Measurements from ENCODE around the gene TMEM187.

DNA sequence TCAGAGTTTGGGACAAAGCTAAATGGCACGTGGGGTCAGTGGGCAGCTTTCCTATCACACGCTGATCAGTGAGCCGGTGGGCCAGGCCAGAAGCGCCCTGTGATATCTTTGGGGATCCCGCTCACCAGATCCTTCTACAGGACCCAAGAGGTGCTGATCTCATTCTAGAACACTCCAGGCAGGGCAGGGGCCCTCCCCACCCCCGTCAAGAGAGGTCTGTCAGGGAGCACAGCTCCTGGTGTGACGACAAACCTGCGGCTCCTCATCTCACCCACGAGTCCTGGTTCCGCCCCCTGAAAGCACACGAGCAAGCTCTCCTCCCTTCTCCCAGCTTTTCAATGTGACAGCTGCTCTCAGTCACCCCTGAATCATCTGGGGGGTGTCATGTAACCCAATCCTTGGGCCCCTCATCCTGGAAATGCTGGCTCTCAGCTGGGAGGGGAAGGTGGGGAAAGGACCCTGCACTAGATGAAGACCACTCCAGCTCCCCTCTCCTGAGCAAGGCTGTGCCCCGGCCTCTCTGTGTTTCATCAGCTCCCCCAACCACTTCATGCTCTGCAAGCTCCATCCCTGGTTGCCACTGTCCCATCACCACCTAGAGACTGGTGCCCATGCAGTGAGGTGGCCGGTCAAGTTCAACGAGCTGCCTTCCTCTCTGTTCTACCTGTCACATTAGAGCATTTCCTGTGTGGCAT, 5.6 kb upstream of the TMEM187 start:
- TF ChIP-seq, protein P1, sequence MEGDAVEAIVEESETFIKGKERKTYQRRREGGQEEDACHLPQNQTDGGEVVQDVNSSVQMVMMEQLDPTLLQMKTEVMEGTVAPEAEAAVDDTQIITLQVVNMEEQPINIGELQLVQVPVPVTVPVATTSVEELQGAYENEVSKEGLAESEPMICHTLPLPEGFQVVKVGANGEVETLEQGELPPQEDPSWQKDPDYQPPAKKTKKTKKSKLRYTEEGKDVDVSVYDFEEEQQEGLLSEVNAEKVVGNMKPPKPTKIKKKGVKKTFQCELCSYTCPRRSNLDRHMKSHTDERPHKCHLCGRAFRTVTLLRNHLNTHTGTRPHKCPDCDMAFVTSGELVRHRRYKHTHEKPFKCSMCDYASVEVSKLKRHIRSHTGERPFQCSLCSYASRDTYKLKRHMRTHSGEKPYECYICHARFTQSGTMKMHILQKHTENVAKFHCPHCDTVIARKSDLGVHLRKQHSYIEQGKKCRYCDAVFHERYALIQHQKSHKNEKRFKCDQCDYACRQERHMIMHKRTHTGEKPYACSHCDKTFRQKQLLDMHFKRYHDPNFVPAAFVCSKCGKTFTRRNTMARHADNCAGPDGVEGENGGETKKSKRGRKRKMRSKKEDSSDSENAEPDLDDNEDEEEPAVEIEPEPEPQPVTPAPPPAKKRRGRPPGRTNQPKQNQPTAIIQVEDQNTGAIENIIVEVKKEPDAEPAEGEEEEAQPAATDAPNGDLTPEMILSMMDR (conservative IDR thresholded peaks at IDR 0.05; ENCODE audit: low read length): no peak
- no peak for TF ChIP-seq EZH2phosphoT487 (IDR thresholded peaks at IDR 0.05; ENCODE audit: borderline replicate concordance, low read depth, low read length)
